Mesothelial cell of epicardium (in vitro differentiated cells): ENCODE measurements around the gene TRRAP. TPM values are rescaled to one million over a fixed set of nuclear protein-coding genes. Genes with fewer than 3 reads are reported as not detected.

ENCODE experiments used
- DNase-seq, 2 experiments: peaks; one replicate each; pipeline ENCODE4 v3.0.0; 2021; ENCODE audit warnings: low spot score in 2 of 2; ENCODE audit not compliant: unreplicated experiment in 2 of 2
- H3K27ac Mint-ChIP-seq: 2 replicates; pipeline ENCODE4 v1.8.0; 2021; ENCODE audit warnings: mixed read lengths
- H3K27me3 Mint-ChIP-seq: 2 replicates; pipeline ENCODE4 v1.8.0; 2021; ENCODE audit warnings: low read depth, mixed read lengths
- H3K36me3 Mint-ChIP-seq: 2 replicates; pipeline ENCODE4 v1.8.0; 2021; ENCODE audit warnings: mixed read lengths
- H3K4me1 Mint-ChIP-seq: 2 replicates; pipeline ENCODE4 v1.8.0; 2021; ENCODE audit warnings: mixed read lengths
- H3K4me3 Mint-ChIP-seq: 2 replicates; pipeline ENCODE4 v1.8.0; 2021; ENCODE audit warnings: mild to moderate bottlenecking, moderate library complexity, mixed read lengths
- H3K9me3 Mint-ChIP-seq: 2 replicates; pipeline ENCODE4 v1.8.0; 2021; ENCODE audit warnings: mixed read lengths
- CTCF ChIP-seq: fragments of 200-600 bp; sonication (generic); IDR thresholded peaks from one replicate; pipeline ENCODE4 v1.5.0; 2021; ENCODE audit warnings: antibody characterized with exemption; ENCODE audit not compliant: unreplicated experiment
- total RNA-seq: library from RNA; stranded (reverse); gene quantifications from 3 replicates; pipeline ENCODE4 v1.2.1, GENCODE V29; 2021

Gene TRRAP
- total RNA-seq, 1 donor from 2014 or later: 82.9 TPM

- H3K9me3 Mint-ChIP-seq: peaks cover 4% of the 10 kb centered on the region
- no peak overlapping the region for H3K4me3 Mint-ChIP-seq
- H3K27ac Mint-ChIP-seq: no peak overlapping the region
- peaks cover 4% of the 10 kb centered on the region for H3K4me1 Mint-ChIP-seq
- no peak for TF ChIP-seq CTCF
- no peaks in the 10 kb centered on the region for H3K27me3 Mint-ChIP-seq
- peaks cover 20% of the 10 kb centered on the region for H3K36me3 Mint-ChIP-seq
- DNase-seq: no peak
Observed at GRCh38 chr7:98848918-98849317, 29.4 kb upstream of the TRRAP start.

GRCh38 chr7:98852826-98853225 lies 25.5 kb upstream of the TRRAP start:
- peaks cover 20% of the 10 kb centered on the region for H3K36me3 Mint-ChIP-seq
- peaks cover 8% of the 10 kb centered on the region for H3K4me1 Mint-ChIP-seq
- no peak for DNase-seq
- TF ChIP-seq CTCF: no peak
- peaks cover 4% of the 10 kb centered on the region for H3K9me3 Mint-ChIP-seq
- no peak overlapping the region for H3K4me3 Mint-ChIP-seq
- H3K27me3 Mint-ChIP-seq: no peaks in the 10 kb centered on the region
- H3K27ac Mint-ChIP-seq: peak overlapping the region; percentile 62

- TF ChIP-seq CTCF: no peak
- no peak for DNase-seq
- Mint-ChIP-seq H3K4me1 (peaks cover 8% of the 10 kb centered on the region), H3K36me3 (peaks cover 10% of the 10 kb centered on the region), H3K4me3 (no peak overlapping the region), H3K27me3 (no peaks in the 10 kb centered on the region), H3K9me3 (no peaks in the 10 kb centered on the region), H3K27ac (no peak overlapping the region)
Observed at GRCh38 chr7:98855610-98856422, 22.5 kb upstream of the TRRAP start.

- DNase-seq: no peak
- no peak overlapping the region for H3K27ac Mint-ChIP-seq
- peaks cover 2% of the 10 kb centered on the region for H3K36me3 Mint-ChIP-seq
- no peak overlapping the region for H3K4me3 Mint-ChIP-seq
- no peak for TF ChIP-seq CTCF
- H3K9me3 Mint-ChIP-seq: no peaks in the 10 kb centered on the region
- no peaks in the 10 kb centered on the region for H3K27me3 Mint-ChIP-seq
- H3K4me1 Mint-ChIP-seq: no peaks in the 10 kb centered on the region
Observed at GRCh38 chr7:98860071-98860470, 18.3 kb upstream of the TRRAP start.

- H3K4me3 Mint-ChIP-seq: no peak overlapping the region
- peaks cover 2% of the 10 kb centered on the region for H3K36me3 Mint-ChIP-seq
- DNase-seq: no peak
- no peaks in the 10 kb centered on the region for H3K9me3 Mint-ChIP-seq
- H3K4me1 Mint-ChIP-seq: peaks cover 14% of the 10 kb centered on the region
- no peak for TF ChIP-seq CTCF
- no peaks in the 10 kb centered on the region for H3K27me3 Mint-ChIP-seq
- no peak overlapping the region for H3K27ac Mint-ChIP-seq
Observed at GRCh38 chr7:98862203-98862602, 16.1 kb upstream of the TRRAP start.
